ENCODE results near the gene TMEM163.

- TF ChIP-seq CTCF (IDR thresholded peaks at IDR 0.05) (no peak), POLR2A (IDR thresholded peaks at IDR 0.05) (no peak)
Observed at GRCh38 chr2:134567666-134568065, 151.1 kb downstream of the TMEM163 start.

Data from thyroid gland (tissue), 4 donors.